Endothelial cell of umbilical vein (primary cell): ENCODE data around the gene ZNF628.

Experiments
- EZH2 ChIP-seq: IDR thresholded peaks from 2 replicates; pipeline ENCODE4 v1.6.1; 2012; ENCODE audit warnings: borderline replicate concordance, low read depth, mild to moderate bottlenecking, moderate library complexity, low read length, inconsistent platforms; ENCODE audit not compliant: severe bottlenecking
- TF ChIP-seq, protein P1 (sequence below), 2 donors: IDR thresholded peaks; 1 replicate in 1 of 2; 2 replicates in 1 of 2; pipeline ENCODE4 v1.5.1; 2011; ENCODE audit warnings: low read length in 2 of 2, mild to moderate bottlenecking in 2 of 2, moderate library complexity in 2 of 2, control low read depth in 1 of 2, inconsistent platforms in 1 of 2, low read depth in 1 of 2; ENCODE audit not compliant: insufficient read depth in 1 of 2; ENCODE audit errors: extremely low read depth in 1 of 2

DNA sequence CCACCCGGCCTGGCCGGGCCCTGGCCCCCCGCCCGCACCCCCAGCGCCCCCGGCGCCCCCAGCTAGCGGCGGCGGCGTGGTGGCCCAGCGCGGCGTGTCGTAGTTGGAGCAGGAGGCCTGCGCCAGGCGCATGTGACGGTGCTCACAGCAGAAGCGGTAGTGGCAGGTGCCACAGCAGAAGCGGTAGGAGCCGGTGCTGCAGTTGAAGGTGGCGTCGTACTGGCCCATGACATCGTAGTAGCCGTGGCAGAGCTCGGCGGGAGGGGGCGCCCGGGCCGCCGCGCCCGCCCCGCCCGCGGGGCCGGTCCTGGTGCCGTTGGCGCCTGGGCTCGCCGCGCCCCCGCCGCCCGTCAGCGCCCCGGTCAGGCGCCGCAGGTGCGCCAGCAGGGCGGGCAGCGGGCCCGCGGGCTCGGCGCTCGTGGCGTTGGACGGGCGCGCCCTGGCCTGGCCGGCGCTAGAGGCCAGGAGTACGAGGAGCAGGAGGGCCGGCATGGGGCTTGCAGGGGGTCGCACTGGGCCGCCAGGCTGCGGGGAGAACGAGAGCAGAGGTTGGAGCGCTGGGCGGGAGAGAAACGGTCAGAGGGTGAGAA lies 34.0 kb upstream of the ZNF628 start:
- no peak for TF ChIP-seq EZH2
- TF ChIP-seq, protein P1, sequence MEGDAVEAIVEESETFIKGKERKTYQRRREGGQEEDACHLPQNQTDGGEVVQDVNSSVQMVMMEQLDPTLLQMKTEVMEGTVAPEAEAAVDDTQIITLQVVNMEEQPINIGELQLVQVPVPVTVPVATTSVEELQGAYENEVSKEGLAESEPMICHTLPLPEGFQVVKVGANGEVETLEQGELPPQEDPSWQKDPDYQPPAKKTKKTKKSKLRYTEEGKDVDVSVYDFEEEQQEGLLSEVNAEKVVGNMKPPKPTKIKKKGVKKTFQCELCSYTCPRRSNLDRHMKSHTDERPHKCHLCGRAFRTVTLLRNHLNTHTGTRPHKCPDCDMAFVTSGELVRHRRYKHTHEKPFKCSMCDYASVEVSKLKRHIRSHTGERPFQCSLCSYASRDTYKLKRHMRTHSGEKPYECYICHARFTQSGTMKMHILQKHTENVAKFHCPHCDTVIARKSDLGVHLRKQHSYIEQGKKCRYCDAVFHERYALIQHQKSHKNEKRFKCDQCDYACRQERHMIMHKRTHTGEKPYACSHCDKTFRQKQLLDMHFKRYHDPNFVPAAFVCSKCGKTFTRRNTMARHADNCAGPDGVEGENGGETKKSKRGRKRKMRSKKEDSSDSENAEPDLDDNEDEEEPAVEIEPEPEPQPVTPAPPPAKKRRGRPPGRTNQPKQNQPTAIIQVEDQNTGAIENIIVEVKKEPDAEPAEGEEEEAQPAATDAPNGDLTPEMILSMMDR (IDR thresholded peaks at IDR 0.05; ENCODE audit: extremely low read depth in 1 of 2, insufficient read depth in 1 of 2, low read depth in 1 of 2, low read length in 2 of 2) = no peak
